HG02678 (cell line): ENCODE measurements around the gene RTCB.

Experiments used
- ATAC-seq: cut with Tn5 transposase; IDR thresholded peaks from one replicate; pipeline ENCODE4 v1.9.1; 2021; ENCODE audit warnings: mild to moderate bottlenecking, moderate library complexity; ENCODE audit not compliant: unreplicated experiment

RTCB gene

GRCh38 chr22:32340411-32340810, 71.6 kb downstream of the RTCB start:
- ATAC-seq: no peak

DNA sequence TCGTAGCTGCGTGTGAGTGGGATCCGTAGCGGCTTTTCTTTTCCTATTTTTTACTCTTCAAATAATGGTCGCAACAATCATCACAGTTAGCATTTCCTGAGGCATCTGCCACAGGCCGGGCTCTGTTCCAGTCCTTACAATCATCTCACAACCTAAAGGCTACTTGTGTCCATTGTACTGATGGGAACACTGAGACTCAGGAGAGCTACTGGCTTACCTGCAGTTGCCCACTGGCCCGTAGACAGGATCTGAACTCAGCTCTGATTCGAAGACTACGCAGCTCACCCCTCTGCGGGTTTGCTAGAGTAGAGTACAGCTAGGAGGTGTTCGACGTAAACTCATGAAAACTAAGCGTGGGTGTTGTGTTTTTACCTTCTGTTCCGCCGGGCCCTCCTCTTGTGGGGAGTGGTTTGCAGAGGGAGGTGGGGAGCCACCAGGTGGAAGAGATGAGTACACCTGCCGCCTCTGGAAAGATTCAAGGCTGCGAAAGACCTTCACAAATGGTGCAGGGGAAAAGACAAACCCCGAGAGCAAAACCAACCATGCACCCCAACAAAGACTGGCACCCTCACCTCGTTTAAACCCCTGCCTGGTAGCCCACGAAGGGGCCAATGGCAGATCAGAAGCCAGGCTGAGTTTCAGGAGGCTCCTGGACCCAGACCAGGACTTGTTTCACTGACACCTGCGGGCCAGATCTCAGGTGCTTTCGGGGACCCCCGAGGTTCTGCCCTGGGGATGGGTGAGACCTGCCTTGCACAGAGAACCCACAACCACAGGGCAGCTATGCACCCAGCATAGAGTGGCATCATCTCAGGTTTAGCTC, 72.6 kb downstream of the RTCB start:
- ATAC-seq: no peak

DNA sequence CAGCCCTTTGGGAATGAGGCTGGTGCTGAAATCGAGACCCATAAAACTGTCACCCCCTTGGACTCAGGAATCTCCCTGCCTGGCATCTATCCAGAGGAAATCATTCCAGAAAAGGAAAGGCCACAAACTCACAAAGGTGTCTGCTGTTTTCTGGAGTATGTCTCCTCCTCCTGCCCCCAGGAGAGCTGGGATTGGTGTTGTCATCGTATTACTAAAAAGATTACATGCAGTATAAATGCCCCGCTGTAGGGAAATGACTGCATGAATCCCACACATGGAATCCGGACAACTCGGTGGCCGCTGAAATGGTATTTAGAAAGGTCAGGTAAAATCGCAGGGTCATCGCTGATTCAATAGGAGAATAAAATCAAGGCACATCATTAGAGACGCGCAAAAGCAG, 73.3 kb downstream of the RTCB start:
- ATAC-seq: no peak
